SK-N-SH (cell line): Measurements from ENCODE around the gene CARTPT. TPM values are rescaled to one million over a fixed set of nuclear protein-coding genes. Genes with fewer than 3 reads are reported as not detected.

Source experiments
- CTCF ChIA-PET: fragments of 300-600, 350-600 bp; formaldehyde crosslinking; extraction: SDS; loops from one replicate; lab custom pipeline; 2021; lab: Yijun Ruan, JAX
- POLR2A ChIA-PET: fragments of 350-600 bp; sonication (Branson Sonifier 250); formaldehyde crosslinking; extraction: SDS; loops from one replicate; lab custom pipeline; 2020; ENCODE audit warnings: antibody characterized with exemption, inconsistent platforms; lab: Yijun Ruan, JAX
- DNase-seq: peaks from one replicate; pipeline ENCODE4 v3.0.0; 2012
- H2AFZ ChIP-seq: fragments of 200-600 bp; sonication (generic); 2 replicates; pipeline ENCODE4 v1.8.1; 2016; ENCODE audit warnings: antibody characterized with exemption, mild to moderate bottlenecking, low read depth
- H3F3A ChIP-seq: fragments of 200-600 bp; sonication (generic); replicated peaks from 2 replicates; pipeline ENCODE3; 2016; ENCODE audit warnings: antibody characterized with exemption, mild to moderate bottlenecking; ENCODE audit not compliant: insufficient read depth
- H3K27ac ChIP-seq, 2 experiments: fragments of 200-500 bp in 1 of 2; fragments of 200-600 bp in 1 of 2; sonication (Bioruptor generic) in 1 of 2; sonication (generic), shearing (Covaris generic) in 1 of 2; 2 replicates each; pipeline versions ENCODE4 v1.5.1 to v1.6.1; 2014 to 2016; ENCODE audit warnings: low read depth in 2 of 2, inconsistent platforms in 1 of 2, low read length in 1 of 2, mild to moderate bottlenecking in 1 of 2, mixed read lengths in 1 of 2
- H3K27me3 ChIP-seq: fragments of 200-600 bp; sonication (generic), shearing (Covaris generic); 2 replicates; pipeline ENCODE4 v1.6.1; 2016; ENCODE audit warnings: mixed run types; ENCODE audit not compliant: insufficient read depth
- H3K36me3 ChIP-seq, 2 experiments: fragments of 200-500 bp in 1 of 2; fragments of 200-600 bp in 1 of 2; sonication (Bioruptor generic) in 1 of 2; sonication (generic) in 1 of 2; replicated peaks in 1 of 2; 2 replicates each; pipeline versions ENCODE3 to v1.5.1; 2014 to 2016; ENCODE audit warnings: low read length in 1 of 2, mild to moderate bottlenecking in 1 of 2; ENCODE audit not compliant: insufficient read depth in 2 of 2, control insufficient read depth in 1 of 2
- H3K4me1 ChIP-seq, 2 experiments: fragments of 200-500 bp in 1 of 2; fragments of 200-600 bp in 1 of 2; sonication (Bioruptor generic) in 1 of 2; sonication (generic), shearing (Covaris generic) in 1 of 2; 2 replicates each; pipeline versions ENCODE4 v1.5.1 to v1.6.1; 2014 to 2016; ENCODE audit warnings: low read depth in 1 of 2, low read length in 1 of 2, mixed run types in 1 of 2; ENCODE audit not compliant: insufficient read depth in 2 of 2, control insufficient read depth in 1 of 2
- H3K4me2 ChIP-seq: fragments of 200-600 bp; sonication (generic), shearing (Covaris generic); 2 replicates; pipeline ENCODE4 v1.6.1; 2017; ENCODE audit warnings: mixed run types
- H3K4me3 ChIP-seq, 2 experiments: fragments of 200-500 bp in 1 of 2; fragments of 200-600 bp in 1 of 2; sonication (Bioruptor generic) in 1 of 2; sonication (generic), shearing (Covaris generic) in 1 of 2; 2 replicates each; pipeline versions ENCODE4 v1.5.1 to v1.8.1; 2014 to 2016; ENCODE audit warnings: low read depth in 2 of 2, inconsistent platforms in 1 of 2, low read length in 1 of 2, mild to moderate bottlenecking in 1 of 2, mixed read lengths in 1 of 2, moderate library complexity in 1 of 2
- H3K79me2 ChIP-seq: fragments of 200-600 bp; sonication (generic); 2 replicates; pipeline ENCODE4 v1.8.1; 2017; ENCODE audit warnings: mild to moderate bottlenecking; ENCODE audit not compliant: insufficient read depth
- H3K9ac ChIP-seq: fragments of 200-600 bp; sonication (generic); 2 replicates; pipeline ENCODE4 v1.6.1; 2017; ENCODE audit warnings: mixed run types
- H3K9me2 ChIP-seq: fragments of 200-600 bp; sonication (generic); 2 replicates; pipeline ENCODE4 v1.6.1; 2017; ENCODE audit warnings: mixed run types
- H3K9me3 ChIP-seq: fragments of 200-600 bp; sonication (generic); 2 replicates; pipeline ENCODE4 v1.6.1; 2017; ENCODE audit warnings: mixed run types, mild to moderate bottlenecking, moderate library complexity
- H4K20me1 ChIP-seq: fragments of 200-600 bp; sonication (generic); 2 replicates; pipeline ENCODE4 v1.6.1; 2017; ENCODE audit warnings: mild to moderate bottlenecking, mixed run types; ENCODE audit not compliant: insufficient read depth
- CHD2 ChIP-seq: fragments of 150-350 bp; IDR thresholded peaks from 2 replicates; pipeline ENCODE4 v1.6.1; 2018; ENCODE audit warnings: low read length; ENCODE audit not compliant: partially characterized antibody
- EP300 ChIP-seq, 2 experiments: IDR thresholded peaks; 2 replicates each; pipeline versions ENCODE4 v1.4.0 to v1.6.1; 2012; ENCODE audit warnings: borderline replicate concordance in 1 of 2, low read depth in 1 of 2, low read length in 1 of 2
- FOXM1 ChIP-seq: IDR thresholded peaks from 2 replicates; pipeline ENCODE4 v1.4.0; 2012; ENCODE audit warnings: low read depth, mild to moderate bottlenecking
- GABPA ChIP-seq: IDR thresholded peaks from 2 replicates; pipeline ENCODE4 v1.4.0; 2012; ENCODE audit warnings: low read depth, mild to moderate bottlenecking
- GATA2 ChIP-seq: sonication (generic); formaldehyde crosslinking; IDR thresholded peaks from 2 replicates; pipeline ENCODE4 v1.5.0; 2020; ENCODE audit warnings: mild to moderate bottlenecking, missing genetic modification reagents
- JUND ChIP-seq: IDR thresholded peaks from 2 replicates; pipeline ENCODE4 v1.4.0; 2012
- MEF2A ChIP-seq: IDR thresholded peaks from 2 replicates; pipeline ENCODE4 v1.4.0; 2012; ENCODE audit warnings: low read depth, borderline replicate concordance
- MXI1 ChIP-seq: IDR thresholded peaks from 2 replicates; pipeline ENCODE4 v1.6.1; 2012; ENCODE audit warnings: mild to moderate bottlenecking, low read depth, low read length, improper control_type of control experiment
- NRF1 ChIP-seq: IDR thresholded peaks from 2 replicates; pipeline ENCODE4 v1.6.1; 2012; ENCODE audit warnings: low read depth, mild to moderate bottlenecking, low read length
- POLR2AphosphoS5 ChIP-seq: IDR thresholded peaks from 2 replicates; pipeline ENCODE4 v1.6.1; 2012; ENCODE audit warnings: low read depth, low read length
- RAD21 ChIP-seq: IDR thresholded peaks from 2 replicates; pipeline ENCODE4 v1.6.1; 2012; ENCODE audit warnings: mild to moderate bottlenecking, low read length
- RCOR1 ChIP-seq: fragments of 150-350 bp; IDR thresholded peaks from 2 replicates; pipeline ENCODE4 v1.6.1; 2017; ENCODE audit warnings: antibody characterized with exemption, low read length
- TAF1 ChIP-seq: IDR thresholded peaks from 2 replicates; pipeline ENCODE4 v1.6.1; 2012; ENCODE audit warnings: low read depth, mild to moderate bottlenecking, low read length, moderate library complexity, borderline replicate concordance
- TEAD4 ChIP-seq: IDR thresholded peaks from 2 replicates; pipeline ENCODE4 v1.4.0; 2012; ENCODE audit warnings: mild to moderate bottlenecking, borderline replicate concordance; ENCODE audit not compliant: insufficient read depth
- YY1 ChIP-seq: IDR thresholded peaks from 2 replicates; pipeline ENCODE4 v1.4.0; 2012; ENCODE audit warnings: low read depth, mild to moderate bottlenecking
- WGBS: methylation state at CpG from one replicate; pipeline ENCODE4 v1.1.6; 2017; ENCODE audit warnings: low lambda C conversion rate; 5-methylcytosine and 5-hydroxymethylcytosine counted together
- polyA plus RNA-seq, 3 experiments: library from polyadenylated mRNA; depleted of rRNA; stranded (reverse); fragments of >200 nt; gene quantifications; 2 replicates each; pipeline ENCODE4 v1.2.3, GENCODE V29; 2012
- TF ChIP-seq, protein P1 (sequence below): IDR thresholded peaks from 2 replicates; pipeline ENCODE4 v1.4.0; 2012; ENCODE audit warnings: low read depth, borderline replicate concordance
- TF ChIP-seq, protein P2 (sequence below): fragments of 150-350 bp; IDR thresholded peaks from 2 replicates; pipeline ENCODE4 v1.6.1; 2017; ENCODE audit warnings: antibody characterized with exemption, low read length, low read depth, borderline replicate concordance
- TF ChIP-seq, protein P3 (sequence below): fragments of 200-600 bp; sonication (generic); IDR thresholded peaks from 2 replicates; pipeline ENCODE4 v1.6.1; 2017; ENCODE audit warnings: antibody characterized with exemption, mild to moderate bottlenecking, moderate library complexity
- TF ChIP-seq, protein P4 (sequence below): IDR thresholded peaks from 2 replicates; pipeline ENCODE4; 2012
- TF ChIP-seq, protein P5 (sequence below): fragments of 150-350 bp; IDR thresholded peaks from 2 replicates; pipeline ENCODE4 v1.6.1; 2016; ENCODE audit warnings: mild to moderate bottlenecking, low read depth, low read length

CARTPT gene
- polyA plus RNA-seq, 1 of the 3 experiments (the other 2 are of a cell fraction): not detected

DNA sequence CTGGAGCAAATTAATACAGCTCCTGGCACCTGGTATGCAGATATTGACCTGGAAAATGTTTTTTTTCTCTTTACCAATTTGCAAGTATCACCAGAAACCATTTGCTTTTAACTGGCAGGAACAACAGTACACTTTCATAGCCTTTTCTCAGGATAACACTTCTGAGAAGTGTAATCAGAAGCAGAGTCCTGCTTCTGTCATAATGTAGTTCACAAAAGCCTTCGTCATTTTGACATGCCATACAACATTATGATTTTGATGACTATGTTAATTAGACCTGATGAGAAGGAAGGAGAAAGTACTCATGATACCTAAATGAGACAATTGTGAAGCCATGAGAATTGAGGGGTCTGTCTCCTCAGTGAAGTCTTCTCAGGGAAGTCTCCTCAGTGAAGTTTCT, 41.1 kb upstream of the CARTPT start:
- POLR2A ChIA-PET: no interaction called here
- H3K4me2 ChIP-seq: no peak overlapping the region
- H3K9ac ChIP-seq: no peak overlapping the region
- H3K27ac ChIP-seq: no peak overlapping the region
- H3K27me3 ChIP-seq: peaks cover 16% of the 10 kb centered on the region; the same call in 1 of the 2 replicates
- no peaks in the 10 kb centered on the region for H3K9me2 ChIP-seq
- H3K79me2 ChIP-seq: no peaks in the 10 kb centered on the region
- H3K9me3 ChIP-seq: no peaks in the 10 kb centered on the region
- H4K20me1 ChIP-seq: no peaks in the 10 kb centered on the region
- H2AFZ ChIP-seq: no peak overlapping the region
- no peaks in the 10 kb centered on the region for H3K36me3 ChIP-seq
- no peaks in the 10 kb centered on the region; a peak in 1 of 4 replicates for H3K4me1 ChIP-seq
- TF ChIP-seq TAF1: no peak
- TF ChIP-seq FOXM1: no peak
- no peak for TF ChIP-seq JUND
- no peak for TF ChIP-seq YY1
- TF ChIP-seq MXI1: no peak
- TF ChIP-seq RCOR1: no peak
- no peak for TF ChIP-seq MEF2A
- TF ChIP-seq NRF1: no peak
- TF ChIP-seq, protein P1, sequence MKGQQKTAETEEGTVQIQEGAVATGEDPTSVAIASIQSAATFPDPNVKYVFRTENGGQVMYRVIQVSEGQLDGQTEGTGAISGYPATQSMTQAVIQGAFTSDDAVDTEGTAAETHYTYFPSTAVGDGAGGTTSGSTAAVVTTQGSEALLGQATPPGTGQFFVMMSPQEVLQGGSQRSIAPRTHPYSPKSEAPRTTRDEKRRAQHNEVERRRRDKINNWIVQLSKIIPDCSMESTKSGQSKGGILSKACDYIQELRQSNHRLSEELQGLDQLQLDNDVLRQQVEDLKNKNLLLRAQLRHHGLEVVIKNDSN: no peak
- TF ChIP-seq RAD21: no peak
- no peak for TF ChIP-seq GATA2 (CRISPR knock-in tag)
- TF ChIP-seq CHD2: no peak
- TF ChIP-seq GABPA: no peak
- TF ChIP-seq TEAD4: no peak
- no peak for TF ChIP-seq EP300 (IDR thresholded peaks at IDR 0.05; ENCODE audit: borderline replicate concordance in 1 of 2, low read depth in 1 of 2, low read length in 1 of 2)
- TF ChIP-seq, protein P2, sequence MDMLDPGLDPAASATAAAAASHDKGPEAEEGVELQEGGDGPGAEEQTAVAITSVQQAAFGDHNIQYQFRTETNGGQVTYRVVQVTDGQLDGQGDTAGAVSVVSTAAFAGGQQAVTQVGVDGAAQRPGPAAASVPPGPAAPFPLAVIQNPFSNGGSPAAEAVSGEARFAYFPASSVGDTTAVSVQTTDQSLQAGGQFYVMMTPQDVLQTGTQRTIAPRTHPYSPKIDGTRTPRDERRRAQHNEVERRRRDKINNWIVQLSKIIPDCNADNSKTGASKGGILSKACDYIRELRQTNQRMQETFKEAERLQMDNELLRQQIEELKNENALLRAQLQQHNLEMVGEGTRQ: no peak
- TF ChIP-seq POLR2AphosphoS5: no peak
- TF ChIP-seq, protein P3, sequence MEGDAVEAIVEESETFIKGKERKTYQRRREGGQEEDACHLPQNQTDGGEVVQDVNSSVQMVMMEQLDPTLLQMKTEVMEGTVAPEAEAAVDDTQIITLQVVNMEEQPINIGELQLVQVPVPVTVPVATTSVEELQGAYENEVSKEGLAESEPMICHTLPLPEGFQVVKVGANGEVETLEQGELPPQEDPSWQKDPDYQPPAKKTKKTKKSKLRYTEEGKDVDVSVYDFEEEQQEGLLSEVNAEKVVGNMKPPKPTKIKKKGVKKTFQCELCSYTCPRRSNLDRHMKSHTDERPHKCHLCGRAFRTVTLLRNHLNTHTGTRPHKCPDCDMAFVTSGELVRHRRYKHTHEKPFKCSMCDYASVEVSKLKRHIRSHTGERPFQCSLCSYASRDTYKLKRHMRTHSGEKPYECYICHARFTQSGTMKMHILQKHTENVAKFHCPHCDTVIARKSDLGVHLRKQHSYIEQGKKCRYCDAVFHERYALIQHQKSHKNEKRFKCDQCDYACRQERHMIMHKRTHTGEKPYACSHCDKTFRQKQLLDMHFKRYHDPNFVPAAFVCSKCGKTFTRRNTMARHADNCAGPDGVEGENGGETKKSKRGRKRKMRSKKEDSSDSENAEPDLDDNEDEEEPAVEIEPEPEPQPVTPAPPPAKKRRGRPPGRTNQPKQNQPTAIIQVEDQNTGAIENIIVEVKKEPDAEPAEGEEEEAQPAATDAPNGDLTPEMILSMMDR: no peak
- TF ChIP-seq, protein P4, sequence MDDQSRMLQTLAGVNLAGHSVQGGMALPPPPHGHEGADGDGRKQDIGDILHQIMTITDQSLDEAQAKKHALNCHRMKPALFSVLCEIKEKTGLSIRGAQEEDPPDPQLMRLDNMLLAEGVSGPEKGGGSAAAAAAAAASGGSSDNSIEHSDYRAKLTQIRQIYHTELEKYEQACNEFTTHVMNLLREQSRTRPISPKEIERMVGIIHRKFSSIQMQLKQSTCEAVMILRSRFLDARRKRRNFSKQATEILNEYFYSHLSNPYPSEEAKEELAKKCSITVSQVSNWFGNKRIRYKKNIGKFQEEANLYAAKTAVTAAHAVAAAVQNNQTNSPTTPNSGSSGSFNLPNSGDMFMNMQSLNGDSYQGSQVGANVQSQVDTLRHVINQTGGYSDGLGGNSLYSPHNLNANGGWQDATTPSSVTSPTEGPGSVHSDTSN: no peak
- TF ChIP-seq, protein P5, sequence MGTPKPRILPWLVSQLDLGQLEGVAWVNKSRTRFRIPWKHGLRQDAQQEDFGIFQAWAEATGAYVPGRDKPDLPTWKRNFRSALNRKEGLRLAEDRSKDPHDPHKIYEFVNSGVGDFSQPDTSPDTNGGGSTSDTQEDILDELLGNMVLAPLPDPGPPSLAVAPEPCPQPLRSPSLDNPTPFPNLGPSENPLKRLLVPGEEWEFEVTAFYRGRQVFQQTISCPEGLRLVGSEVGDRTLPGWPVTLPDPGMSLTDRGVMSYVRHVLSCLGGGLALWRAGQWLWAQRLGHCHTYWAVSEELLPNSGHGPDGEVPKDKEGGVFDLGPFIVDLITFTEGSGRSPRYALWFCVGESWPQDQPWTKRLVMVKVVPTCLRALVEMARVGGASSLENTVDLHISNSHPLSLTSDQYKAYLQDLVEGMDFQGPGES: no peak
- TF ChIP-seq, all 33 proteins: peak for 0
- H3K4me3 ChIP-seq: no peak overlapping the region
- WGBS: 42% methylated on average over 1 of the region's 1 CpG
- no peak for DNase-seq
- no peaks in the 10 kb centered on the region for H3F3A ChIP-seq
- CTCF ChIA-PET: no interaction called here
